ENCODE measurements around the gene BCL2L1. TPM values are rescaled to one million over a fixed set of nuclear protein-coding genes. Genes with fewer than 3 reads are reported as not detected.
A peak's percentile ranks its signal among the peaks of the same experiment; 100 is the strongest.

Gene BCL2L1
- total RNA-seq, 1 donor from 2014 or later: 57.2 TPM

GRCh38 chr20:31717478-31718201, 5.0 kb downstream of the BCL2L1 start:
- H3K36me3 ChIP-seq: peaks cover 0 to 13% of the 10 kb centered on the region in 2 donors
- peaks cover 95% of the 10 kb centered on the region for H3K4me1 ChIP-seq
- no peak for DNase-seq (ENCODE audit: extremely low spot score in 2 of 2)
- intact Hi-C loops (cut with DNase I): no loop called here
- TF ChIP-seq POLR2A (IDR thresholded peaks at IDR 0.05) (no peak), POLR2AphosphoS5 (IDR thresholded peaks at IDR 0.05; ENCODE audit: insufficient read depth in 1 of 2, low read depth in 1 of 2) (no peak), CTCF (IDR thresholded peaks at IDR 0.05) (no peak)
- H3K27ac ChIP-seq: peak overlapping the region; percentile 99
- H3K9me3 ChIP-seq: no peaks in the 10 kb centered on the region
- H3K27me3 ChIP-seq: no peaks in the 10 kb centered on the region
- H3K4me3 ChIP-seq: peak overlapping the region in 1 of 2 donors; percentile 3

GRCh38 chr20:31716818-31717477, 5.7 kb downstream of the BCL2L1 start:
- Histone ChIP-seq H3K27me3 (no peaks in the 10 kb centered on the region), H3K27ac (peak overlapping the region; percentile 99), H3K4me3 (peak overlapping the region in 1 of 2 donors; percentile 7), H3K4me1 (peaks cover 100% of the 10 kb centered on the region), H3K9me3 (no peaks in the 10 kb centered on the region), H3K36me3 (peaks cover 0 to 13% of the 10 kb centered on the region in 2 donors)
- TF ChIP-seq POLR2AphosphoS5 (IDR thresholded peaks at IDR 0.05; ENCODE audit: insufficient read depth in 1 of 2, low read depth in 1 of 2) (no peak), CTCF (IDR thresholded peaks at IDR 0.05) (no peak), POLR2A (IDR thresholded peaks at IDR 0.05) (no peak)
- no peak for DNase-seq (ENCODE audit: extremely low spot score in 2 of 2)
- intact Hi-C loops (cut with DNase I): no loop called here

- Histone ChIP-seq H3K4me3 (no peak overlapping the region), H3K36me3 (peaks cover 0 to 13% of the 10 kb centered on the region in 2 donors), H3K27ac (peak overlapping the region; percentile 99), H3K27me3 (no peaks in the 10 kb centered on the region), H3K4me1 (peaks cover 100% of the 10 kb centered on the region), H3K9me3 (no peaks in the 10 kb centered on the region)
- intact Hi-C loops (cut with DNase I): no loop called here
- no peak for TF ChIP-seq CTCF (IDR thresholded peaks at IDR 0.05)
- TF ChIP-seq POLR2A (IDR thresholded peaks at IDR 0.05): no peak
- TF ChIP-seq POLR2AphosphoS5 (IDR thresholded peaks at IDR 0.05; ENCODE audit: insufficient read depth in 1 of 2, low read depth in 1 of 2): no peak
- DNase-seq (ENCODE audit: extremely low spot score in 2 of 2): no peak
Observed at GRCh38 chr20:31716351-31716750, 6.3 kb downstream of the BCL2L1 start.

DNA sequence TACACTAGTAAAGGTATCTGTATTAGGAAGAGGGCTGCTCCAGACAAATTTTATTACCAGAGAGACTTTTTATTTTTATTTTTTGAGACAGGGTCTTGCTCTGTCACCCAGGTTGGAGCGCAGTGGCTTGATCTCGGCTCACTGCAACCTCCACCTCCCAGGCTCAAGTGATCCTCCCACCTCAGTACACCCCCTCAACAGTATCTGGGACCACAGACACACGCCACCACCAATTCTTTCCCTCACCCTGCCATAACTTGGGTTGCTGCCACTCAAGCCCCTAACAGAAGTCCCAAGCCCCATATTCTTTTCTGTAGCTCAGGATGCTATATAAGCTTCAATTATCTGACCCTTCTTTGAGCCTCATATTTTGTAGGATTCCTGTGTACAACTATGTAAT, 6.9 kb downstream of the BCL2L1 start:
- TF ChIP-seq POLR2AphosphoS5 (IDR thresholded peaks at IDR 0.05; ENCODE audit: insufficient read depth in 1 of 2, low read depth in 1 of 2) (no peak), CTCF (IDR thresholded peaks at IDR 0.05) (no peak)
- Histone ChIP-seq H3K36me3 (peaks cover 0 to 13% of the 10 kb centered on the region in 2 donors), H3K27ac (peak overlapping the region; percentile 99), H3K4me1 (peaks cover 100% of the 10 kb centered on the region), H3K9me3 (no peaks in the 10 kb centered on the region), H3K4me3 (no peak overlapping the region), H3K27me3 (no peaks in the 10 kb centered on the region)
- intact Hi-C loops (cut with DNase I): no loop called here
- no peak for DNase-seq (ENCODE audit: extremely low spot score in 2 of 2)

Data from vagina (tissue), 2 donors.